Mesodermal cell (in vitro differentiated cells): ENCODE data around the gene ZNF625.
"Not testable (repeated sequence)": the region's sequence is repeated elsewhere in the genome, so short reads cannot be mapped to it uniquely, and the experiment has no call there.

ENCODE experiments used
- H3K27ac ChIP-seq: 2 replicates; pipeline ENCODE4 v1.7.0; 2013; ENCODE audit warnings: mild to moderate bottlenecking, low read depth, low read length, moderate library complexity; ENCODE audit not compliant: severe bottlenecking
- H3K36me3 ChIP-seq: 2 replicates; pipeline ENCODE4 v1.7.1; 2013; ENCODE audit warnings: mild to moderate bottlenecking, low read length, moderate library complexity; ENCODE audit not compliant: control insufficient read depth, insufficient read depth
- H3K4me1 ChIP-seq: one replicate; pipeline ENCODE4 v1.7.1; 2013; ENCODE audit warnings: mild to moderate bottlenecking, low read length; ENCODE audit not compliant: insufficient read depth, control insufficient read depth, poor library complexity, severe bottlenecking
- H3K4me3 ChIP-seq: 2 replicates; pipeline ENCODE4 v1.7.0; 2013; ENCODE audit warnings: low read length, control low read depth, mild to moderate bottlenecking; ENCODE audit not compliant: insufficient read depth, poor library complexity, severe bottlenecking; ENCODE audit errors: extremely low read depth
- H3K9me3 ChIP-seq: 2 replicates; pipeline ENCODE4 v1.7.1; 2013; ENCODE audit warnings: mild to moderate bottlenecking, low read length, moderate library complexity; ENCODE audit not compliant: control insufficient read depth
- WGBS, 2 experiments: methylation state at CpG; one replicate each; pipeline ENCODE4 v1.1.5; 2013; ENCODE audit warnings: missing lambda C conversion rate in 2 of 2; ENCODE audit not compliant: insufficient coverage in 2 of 2; 5-methylcytosine and 5-hydroxymethylcytosine counted together

ZNF625 gene

GRCh38 chr19:12137221-12137940 lies 19.2 kb downstream of the ZNF625 start:
- H3K4me3 ChIP-seq: no peak overlapping the region
- no peaks in the 10 kb centered on the region for H3K4me1 ChIP-seq
- peaks cover 52% of the 10 kb centered on the region for H3K9me3 ChIP-seq
- H3K27ac ChIP-seq: no peak overlapping the region
- WGBS, 2 experiments: 71 to 78% methylated on average over 5 of the region's 7 CpGs
- H3K36me3 ChIP-seq: peaks cover 73% of the 10 kb centered on the region

- WGBS, 2 experiments: 85% methylated on average over 3 of the region's 3 CpGs; no CpG with 5 or more reads in 1 of the 2 experiments
- H3K4me3 ChIP-seq: no peak overlapping the region
- peaks cover 78% of the 10 kb centered on the region for H3K36me3 ChIP-seq
- peaks cover 61% of the 10 kb centered on the region for H3K9me3 ChIP-seq
- no peaks in the 10 kb centered on the region for H3K4me1 ChIP-seq
- no peak overlapping the region for H3K27ac ChIP-seq
Measured at GRCh38 chr19:12133069-12133468, 23.5 kb downstream of the ZNF625 start.

GRCh38 chr19:12126707-12127106 lies 29.8 kb downstream of the ZNF625 start:
- WGBS, 2 experiments: no CpG with 5 or more reads among the region's 2 CpGs
- no peak overlapping the region for H3K4me3 ChIP-seq
- peaks cover 9% of the 10 kb centered on the region for H3K9me3 ChIP-seq
- H3K36me3 ChIP-seq: peaks cover 15% of the 10 kb centered on the region
- H3K4me1 ChIP-seq: no peaks in the 10 kb centered on the region
- no peak overlapping the region for H3K27ac ChIP-seq

GRCh38 chr19:12117201-12117970 lies 39.1 kb downstream of the ZNF625 start:
- 92 to 96% methylated on average over 23 to 32 of the region's 33 CpGs for WGBS, 2 experiments
- Histone ChIP-seq H3K4me3 (no peak overlapping the region), H3K27ac (no peak overlapping the region)

GRCh38 chr19:12113121-12113520 lies 43.4 kb downstream of the ZNF625 start:
- H3K9me3 ChIP-seq: peaks cover 45% of the 10 kb centered on the region
- H3K36me3 ChIP-seq: peaks cover 63% of the 10 kb centered on the region
- H3K27ac ChIP-seq: no peak overlapping the region
- H3K4me3 ChIP-seq: no peak overlapping the region
- no peaks in the 10 kb centered on the region for H3K4me1 ChIP-seq
- 80 to 88% methylated on average over 2 to 4 of the region's 5 CpGs for WGBS, 2 experiments

More at GRCh38 chr19:12117201-12117970, 39.1 kb downstream of the ZNF625 start:
- Histone ChIP-seq H3K36me3 (peaks cover 32% of the 10 kb centered on the region), H3K9me3 (peaks cover 16% of the 10 kb centered on the region), H3K4me1 (no peaks in the 10 kb centered on the region)

GRCh38 chr19:12112701-12113100 lies 43.8 kb downstream of the ZNF625 start:
- Histone ChIP-seq H3K27ac (peak overlapping the region; percentile 62), H3K4me1 (no peaks in the 10 kb centered on the region), H3K4me3 (no peak overlapping the region), H3K36me3 (peaks cover 63% of the 10 kb centered on the region), H3K9me3 (peaks cover 45% of the 10 kb centered on the region)
- WGBS, 2 experiments: 95 to 98% methylated on average over 6 to 7 of the region's 8 CpGs

GRCh38 chr19:12111943-12112637 lies 44.4 kb downstream of the ZNF625 start:
- WGBS, 2 experiments: 93 to 99% methylated on average over 6 of the region's 8 CpGs
- Histone ChIP-seq H3K4me1 (no peaks in the 10 kb centered on the region), H3K36me3 (peaks cover 63% of the 10 kb centered on the region), H3K9me3 (peaks cover 50% of the 10 kb centered on the region), H3K27ac (peak overlapping the region; percentile 63), H3K4me3 (no peak overlapping the region)

GRCh38 chr19:12111176-12111575 lies 45.4 kb downstream of the ZNF625 start:
- peaks cover 56% of the 10 kb centered on the region for H3K9me3 ChIP-seq
- no CpG with 5 or more reads among the region's 2 CpGs for WGBS, 2 experiments
- no peak overlapping the region for H3K27ac ChIP-seq
- peaks cover 68% of the 10 kb centered on the region for H3K36me3 ChIP-seq
- H3K4me3 ChIP-seq: no peak overlapping the region
- H3K4me1 ChIP-seq: no peaks in the 10 kb centered on the region

- H3K27ac ChIP-seq, H3K4me1 ChIP-seq, H3K4me3 ChIP-seq: not testable (repeated sequence)
- Histone ChIP-seq H3K9me3 (peaks cover 25% of the 10 kb centered on the region), H3K36me3 (peaks cover 17% of the 10 kb centered on the region)
- WGBS, 2 experiments: 100% methylated on average over 2 of the region's 4 CpGs; no CpG with 5 or more reads in 1 of the 2 experiments
Measured at GRCh38 chr19:12103909-12104308, 52.6 kb downstream of the ZNF625 start.

- Histone ChIP-seq H3K27ac (no peak overlapping the region), H3K4me1 (no peaks in the 10 kb centered on the region), H3K9me3 (peaks cover 29% of the 10 kb centered on the region), H3K36me3 (peaks cover 45% of the 10 kb centered on the region), H3K4me3 (no peak overlapping the region)
- WGBS, 2 experiments: 93 to 100% methylated on average over 7 of the region's 9 CpGs
Measured at GRCh38 chr19:12098040-12098439, 58.5 kb downstream of the ZNF625 start.
